ENCODE results near the gene RSRC1. TPM values are rescaled to one million over a fixed set of nuclear protein-coding genes. Genes with fewer than 3 reads are reported as not detected.
"Not testable (repeated sequence)": the region's sequence is repeated elsewhere in the genome, so short reads cannot be mapped to it uniquely, and the experiment has no call there.

The RSRC1 gene
- total RNA-seq, 2 donors from 2014 or later = 37.4 to 41.0 TPM

GRCh38 chr3:158098834-158099424 is 11.0 kb upstream of the RSRC1 start:
- intact Hi-C loops (cut with DNase I) = no loop called here

GRCh38 chr3:158100681-158101080 is 9.2 kb upstream of the RSRC1 start:
- intact Hi-C loops (cut with DNase I) = no loop called here
- DNase-seq (ENCODE audit: low spot score) = no peak

More at GRCh38 chr3:158098834-158099424, 11.0 kb upstream of the RSRC1 start:
- DNase-seq (ENCODE audit: low spot score) = no peak

- intact Hi-C loops (cut with DNase I) = no loop called here
- no peak for DNase-seq (ENCODE audit: low spot score)
Measured at GRCh38 chr3:158101335-158102241, 8.3 kb upstream of the RSRC1 start.

- intact Hi-C loops (cut with DNase I) = no loop called here
- DNase-seq (ENCODE audit: low spot score) = no peak
Measured at GRCh38 chr3:158102242-158103080, 7.4 kb upstream of the RSRC1 start.

GRCh38 chr3:158103081-158103886 is 6.6 kb upstream of the RSRC1 start:
- intact Hi-C loops (cut with DNase I) = no loop called here

GRCh38 chr3:158103887-158104327 is 6.0 kb upstream of the RSRC1 start:
- intact Hi-C loops (cut with DNase I) = no loop called here
- peak; percentile 74 for DNase-seq (ENCODE audit: low spot score)

More at GRCh38 chr3:158103081-158103886, 6.6 kb upstream of the RSRC1 start:
- peak; percentile 71 for DNase-seq (ENCODE audit: low spot score)

- intact Hi-C loops (cut with DNase I) = no loop called here
- DNase-seq (ENCODE audit: low spot score) = no peak
Measured at GRCh38 chr3:158104431-158104921, 5.4 kb upstream of the RSRC1 start.

GRCh38 chr3:158105119-158105709 is 4.7 kb upstream of the RSRC1 start:
- intact Hi-C loops (cut with DNase I) = no loop called here
- DNase-seq (ENCODE audit: low spot score) = no peak

- no peak for DNase-seq (ENCODE audit: low spot score)
Measured at GRCh38 chr3:158105710-158106253, 4.1 kb upstream of the RSRC1 start.

GRCh38 chr3:158106766-158107471 is 3.0 kb upstream of the RSRC1 start:
- intact Hi-C loops (cut with DNase I) = no loop called here

More at GRCh38 chr3:158105710-158106253, 4.1 kb upstream of the RSRC1 start:
- intact Hi-C loops (cut with DNase I) = no loop called here

GRCh38 chr3:158107605-158108444 is 2.1 kb upstream of the RSRC1 start:
- intact Hi-C loops (cut with DNase I) = no loop called here
- DNase-seq (ENCODE audit: low spot score) = no peak

More at GRCh38 chr3:158106766-158107471, 3.0 kb upstream of the RSRC1 start:
- no peak for DNase-seq (ENCODE audit: low spot score)

GRCh38 chr3:158108445-158108985 is 1.4 kb upstream of the RSRC1 start:
- intact Hi-C loops (cut with DNase I) = no loop called here

GRCh38 chr3:158109295-158109803 is 540 bp upstream of the RSRC1 start:
- intact Hi-C loops (cut with DNase I) = no loop called here
- DNase-seq (ENCODE audit: low spot score) = no peak

More at GRCh38 chr3:158108445-158108985, 1.4 kb upstream of the RSRC1 start:
- DNase-seq (ENCODE audit: low spot score) = no peak

GRCh38 chr3:158110658-158111018 is 749 bp downstream of the RSRC1 start:
- no peak for DNase-seq (ENCODE audit: low spot score)
- intact Hi-C loops (cut with DNase I) = no loop called here

- intact Hi-C loops (cut with DNase I) = no loop called here
- DNase-seq (ENCODE audit: low spot score) = no peak
Measured at GRCh38 chr3:158111861-158112260, 2.0 kb downstream of the RSRC1 start.

GRCh38 chr3:158113595-158113994 is 3.7 kb downstream of the RSRC1 start:
- intact Hi-C loops (cut with DNase I); DNase-seq (ENCODE audit: low spot score): not testable (repeated sequence)
